Astrocyte of the spinal cord (primary cell): ENCODE measurements around the gene SOX8.

Experiments used
- DNase-seq: peaks from one replicate; pipeline ENCODE4 v3.0.0; 2011; ENCODE audit warnings: low read depth, low spot score
- H3K4me3 ChIP-seq: 2 replicates; pipeline ENCODE4 v1.5.1; 2011; ENCODE audit warnings: low read depth, mild to moderate bottlenecking, low read length, moderate library complexity
- CTCF ChIP-seq: IDR thresholded peaks from 2 replicates; pipeline ENCODE4 v1.5.1; 2012; ENCODE audit warnings: low read depth, mild to moderate bottlenecking, low read length, inconsistent platforms
- in situ Hi-C: cut with HindIII; loops from 2 replicates; pipeline ENCODE4 v1.10.0; 2017; ENCODE audit warnings: low sequenced_read_pairs

Gene SOX8

DNA sequence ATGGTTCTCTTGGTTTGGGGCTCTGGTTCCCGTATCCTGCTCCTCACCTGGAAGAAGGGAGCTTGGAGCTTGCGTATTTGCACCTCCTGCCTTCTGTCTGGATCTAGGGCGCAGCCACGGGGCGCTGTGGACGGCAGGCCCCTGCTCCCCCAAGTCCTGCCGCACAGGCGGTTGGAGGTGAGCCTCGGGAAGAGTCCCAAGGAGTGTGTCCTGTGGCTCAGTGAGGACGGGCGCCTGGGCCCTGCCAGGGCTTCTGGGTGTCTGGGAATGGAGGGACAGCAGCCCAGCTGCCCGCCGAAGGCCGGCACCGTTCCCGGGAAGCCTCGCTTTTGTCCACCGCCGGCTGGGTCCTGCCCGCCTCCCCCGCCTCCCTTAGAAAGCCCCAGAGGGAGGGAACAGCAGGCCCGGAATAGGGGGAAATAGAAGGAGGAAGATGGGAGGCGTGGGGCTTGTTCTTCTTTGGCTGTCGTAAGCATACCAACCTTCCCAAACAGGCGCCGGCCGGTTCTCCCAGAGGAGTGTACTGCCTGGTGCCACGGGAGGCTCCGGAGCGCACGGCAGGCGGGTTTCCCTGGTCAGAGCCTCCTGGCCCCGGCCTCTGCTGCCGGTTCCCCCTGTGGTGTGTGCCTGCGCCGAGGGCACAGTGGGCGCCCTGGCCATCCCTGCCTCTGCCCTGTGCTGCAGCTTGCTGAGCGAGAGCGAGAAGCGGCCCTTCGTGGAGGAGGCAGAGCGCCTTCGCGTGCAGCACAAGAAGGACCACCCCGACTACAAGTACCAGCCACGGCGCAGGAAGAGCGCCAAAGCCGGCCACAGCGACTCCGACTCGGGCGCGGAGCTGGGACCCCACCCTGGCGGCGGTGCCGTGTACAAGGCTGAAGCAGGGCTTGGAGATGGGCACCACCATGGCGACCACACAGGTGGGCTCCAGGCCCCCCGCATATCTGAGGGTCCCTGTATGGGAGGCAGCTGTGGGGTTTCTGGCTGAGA is 1.8 kb downstream of the SOX8 start:
- no peak for DNase-seq
- H3K4me3 ChIP-seq = no peak overlapping the region

DNA sequence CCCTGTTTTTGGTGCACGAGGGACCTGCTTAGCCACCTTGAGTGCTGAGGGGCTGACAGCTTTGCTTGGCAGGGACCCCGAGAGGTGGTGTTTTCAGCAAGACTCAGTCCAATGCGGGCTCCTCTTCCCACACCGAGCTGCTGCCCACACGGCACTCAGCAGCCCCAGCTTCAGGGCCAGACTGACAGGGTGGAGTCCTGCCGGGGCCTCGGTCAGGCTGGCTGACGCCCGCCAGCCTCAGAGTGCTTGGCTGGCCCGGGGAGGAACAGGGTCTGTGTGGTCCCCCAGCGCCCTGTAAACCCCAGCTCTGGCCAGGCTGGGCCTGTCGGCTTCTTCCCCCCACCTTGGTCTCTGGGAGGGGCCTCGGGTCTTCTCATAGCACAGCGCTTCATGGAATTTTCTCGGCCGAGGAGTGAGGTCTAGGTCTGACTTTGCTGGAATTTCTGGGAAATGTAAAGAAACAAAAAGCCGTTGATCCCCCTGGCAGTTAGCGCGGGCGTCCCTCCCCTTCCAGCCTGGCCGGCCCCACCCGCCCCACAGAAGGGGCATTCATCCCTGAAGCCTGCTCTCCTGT is 2.6 kb downstream of the SOX8 start:
- DNase-seq = no peak
- H3K4me3 ChIP-seq = no peak overlapping the region
- in situ Hi-C loops = no loop called here
- no peak for TF ChIP-seq CTCF

More for the DNA sequence above, 1.8 kb downstream of the SOX8 start:
- in situ Hi-C loops = no loop called here
- no peak for TF ChIP-seq CTCF

DNA sequence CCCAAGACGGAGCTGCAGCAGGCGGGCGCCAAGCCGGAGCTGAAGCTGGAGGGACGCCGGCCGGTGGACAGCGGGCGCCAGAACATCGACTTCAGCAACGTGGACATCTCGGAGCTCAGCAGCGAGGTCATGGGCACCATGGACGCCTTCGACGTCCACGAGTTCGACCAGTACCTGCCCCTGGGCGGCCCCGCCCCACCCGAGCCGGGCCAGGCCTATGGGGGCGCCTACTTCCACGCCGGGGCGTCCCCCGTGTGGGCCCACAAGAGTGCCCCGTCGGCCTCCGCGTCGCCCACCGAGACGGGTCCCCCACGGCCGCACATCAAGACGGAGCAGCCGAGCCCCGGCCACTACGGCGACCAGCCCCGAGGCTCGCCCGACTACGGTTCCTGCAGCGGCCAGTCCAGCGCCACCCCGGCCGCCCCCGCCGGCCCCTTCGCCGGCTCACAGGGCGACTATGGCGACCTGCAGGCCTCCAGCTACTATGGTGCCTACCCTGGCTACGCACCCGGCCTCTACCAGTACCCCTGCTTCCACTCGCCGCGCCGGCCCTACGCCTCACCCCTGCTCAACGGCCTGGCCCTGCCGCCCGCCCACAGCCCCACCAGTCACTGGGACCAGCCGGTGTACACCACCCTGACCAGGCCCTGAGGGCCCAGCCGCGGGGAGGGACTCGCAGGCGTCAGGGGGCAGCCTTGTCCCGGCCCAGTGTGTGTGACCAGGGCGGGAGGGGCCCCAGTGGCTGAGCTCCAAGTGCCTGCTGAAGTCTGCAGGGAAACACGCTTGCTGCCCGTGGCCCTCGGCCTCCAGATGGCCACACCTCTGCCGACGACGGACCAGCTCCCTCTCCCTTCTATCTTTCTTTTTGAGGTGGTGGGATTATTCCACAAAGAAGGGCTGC is 3.4 kb downstream of the SOX8 start:
- H3K4me3 ChIP-seq = no peak overlapping the region
- in situ Hi-C loops = no loop called here
- no peak for TF ChIP-seq CTCF
- DNase-seq = no peak

GRCh38 chr16:985646-986400 is 4.3 kb downstream of the SOX8 start:
- no peak overlapping the region for H3K4me3 ChIP-seq
- no peak for DNase-seq
- in situ Hi-C loops = no loop called here
- TF ChIP-seq CTCF = no peak

DNA sequence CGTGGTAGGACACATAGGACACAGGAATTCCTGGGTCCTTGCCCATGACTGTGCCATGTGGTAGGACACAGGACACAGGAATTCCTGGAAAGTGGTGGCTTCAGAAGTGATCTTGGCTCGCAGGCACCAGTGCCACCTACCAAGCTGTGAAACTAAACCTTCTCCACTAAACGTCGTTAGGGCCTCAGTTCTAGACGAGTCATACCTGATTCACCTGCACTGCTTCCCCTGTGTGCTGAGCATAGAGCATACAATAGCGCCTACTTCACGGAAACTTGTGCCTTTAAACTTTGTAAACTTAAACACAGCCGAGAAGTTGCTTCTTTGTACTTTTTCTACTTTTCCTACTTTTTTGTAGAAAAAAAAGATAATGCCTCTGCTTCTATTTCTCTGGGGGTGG is 4.8 kb downstream of the SOX8 start:
- H3K4me3 ChIP-seq = no peak overlapping the region
- in situ Hi-C loops = no loop called here
- no peak for TF ChIP-seq CTCF
- no peak for DNase-seq
